Bone marrow (tissue), 2 donors: ENCODE data around the gene PLBD2.
A peak's percentile ranks its signal among the peaks of the same experiment; 100 is the strongest.

Source experiments
- DNase-seq, 2 donors: peaks; one replicate each; lab custom pipeline; 2025; lab: John Stamatoyannopoulos, UW

Gene PLBD2

GRCh38 chr12:113416091-113416754 lies 57.8 kb downstream of the PLBD2 start:
- peak; percentile 11 to 55 for DNase-seq

- no peak for DNase-seq
Measured at GRCh38 chr12:113418213-113418879, 60.0 kb downstream of the PLBD2 start.

- no peak for DNase-seq
Measured at GRCh38 chr12:113420996-113421595, 62.7 kb downstream of the PLBD2 start.

DNA sequence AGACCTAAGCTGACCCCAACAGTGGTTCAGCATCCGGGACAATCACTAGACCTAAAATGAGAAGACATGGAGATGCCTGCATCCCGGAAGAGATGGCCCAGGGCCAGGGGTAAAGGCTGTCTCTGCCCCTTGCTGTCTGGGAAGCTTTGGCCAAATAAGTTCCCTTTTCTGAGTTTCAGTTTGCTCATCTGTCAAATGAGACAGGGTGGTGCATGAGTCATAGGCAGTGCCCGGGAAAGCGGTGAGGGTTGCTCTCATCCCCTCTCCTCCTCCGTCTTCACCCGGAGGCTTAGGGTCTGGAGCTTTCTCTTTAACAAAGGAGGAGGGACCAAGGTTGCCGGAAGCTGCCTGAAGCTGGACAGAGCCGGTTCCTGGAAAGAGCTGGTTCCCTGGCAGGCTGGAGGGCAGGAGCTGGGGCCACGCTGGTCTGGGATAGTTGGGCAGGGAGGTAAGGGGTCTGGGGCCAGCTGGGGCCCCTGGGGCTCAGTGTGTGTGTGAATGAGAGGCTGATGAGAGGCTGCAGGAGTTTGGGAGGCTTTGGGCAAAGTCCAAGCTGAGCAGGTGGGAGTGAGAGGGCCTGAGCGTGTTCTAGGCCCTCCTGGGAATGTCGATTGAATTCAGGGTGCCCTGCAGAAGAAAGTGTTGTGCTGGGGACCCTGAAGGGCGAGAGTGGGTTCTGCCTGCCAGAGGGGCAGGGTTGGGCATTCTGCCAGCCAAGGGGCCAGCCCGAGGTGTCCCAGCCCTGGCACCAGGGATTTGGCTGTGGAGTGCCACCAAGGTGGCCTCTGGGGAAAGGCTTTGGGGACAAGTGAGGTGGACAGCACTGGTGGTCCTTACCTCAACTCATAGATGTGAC lies 63.9 kb downstream of the PLBD2 start, which contains the start of gene SDSL:
Gene SDSL (plus strand): TSS at position 351 of the 856 bp plus-strand sequence. CDS start 5,603 bp downstream, outside the sequence.
- DNase-seq: peak; percentile 39 to 94

DNA sequence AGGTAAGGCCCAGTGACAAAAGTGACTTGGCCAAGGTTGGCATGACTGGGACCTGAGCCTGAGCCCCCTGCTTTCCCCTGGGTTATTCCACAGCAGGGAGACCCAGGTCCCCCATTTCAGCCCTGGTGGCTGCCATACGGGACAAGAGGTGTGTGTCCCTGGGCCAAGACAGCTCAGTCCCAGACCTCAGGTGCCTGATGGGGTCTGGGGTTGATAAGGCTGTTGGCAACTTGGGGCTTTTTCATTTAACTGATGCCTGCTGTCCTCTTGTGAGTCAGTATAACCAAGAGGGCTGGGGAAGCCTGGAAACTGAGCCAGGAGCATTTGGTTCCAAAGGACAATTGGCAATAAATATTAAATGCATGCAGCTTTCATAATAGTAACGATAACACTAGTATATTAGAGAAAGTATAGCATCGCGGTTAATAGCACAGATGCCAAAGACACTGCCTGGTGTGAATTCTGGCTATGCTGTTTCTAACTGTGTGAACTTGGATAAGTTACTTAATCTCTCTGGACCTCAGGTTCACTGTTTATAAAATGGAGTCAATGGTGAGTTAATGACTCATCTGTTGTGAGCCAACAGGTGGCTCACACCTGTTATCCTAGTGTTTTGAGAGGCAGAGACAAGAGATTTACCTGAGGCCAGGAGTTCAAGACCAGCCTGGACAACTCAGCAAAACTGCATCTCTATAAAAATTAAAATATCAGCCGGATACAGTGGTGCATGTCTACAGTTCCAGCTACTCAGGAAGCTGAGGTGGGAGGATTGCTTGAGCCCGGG lies 64.7 kb downstream of the PLBD2 start:
- DNase-seq: no peak

GRCh38 chr12:113424456-113424855 lies 66.1 kb downstream of the PLBD2 start:
- DNase-seq: no peak

- peak; percentile 25 to 41 for DNase-seq
Measured at GRCh38 chr12:113424915-113425823, 66.8 kb downstream of the PLBD2 start.

DNA sequence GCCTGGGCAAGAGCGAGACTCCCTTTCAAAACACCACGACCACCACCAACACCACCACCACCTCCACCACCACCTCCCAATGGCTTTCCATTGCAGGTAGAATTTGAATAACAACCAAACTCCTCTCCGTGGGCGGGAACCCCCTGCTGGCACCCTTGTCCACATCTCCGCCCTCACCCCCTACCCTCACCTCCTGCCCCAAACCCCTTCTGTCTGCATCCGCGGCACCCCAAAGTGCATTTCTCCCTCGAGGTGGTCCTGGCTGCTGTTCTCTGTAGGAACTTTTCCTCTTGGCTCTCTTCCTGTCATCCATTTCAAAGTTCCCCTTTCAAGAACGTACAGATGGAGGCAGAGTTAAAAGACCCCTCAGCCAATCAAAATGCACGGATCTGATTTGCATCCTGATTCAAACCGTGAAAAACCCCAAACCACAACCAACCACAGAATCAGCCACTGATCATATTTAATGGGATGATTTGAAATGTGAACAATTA lies 67.6 kb downstream of the PLBD2 start:
- no peak for DNase-seq

DNA sequence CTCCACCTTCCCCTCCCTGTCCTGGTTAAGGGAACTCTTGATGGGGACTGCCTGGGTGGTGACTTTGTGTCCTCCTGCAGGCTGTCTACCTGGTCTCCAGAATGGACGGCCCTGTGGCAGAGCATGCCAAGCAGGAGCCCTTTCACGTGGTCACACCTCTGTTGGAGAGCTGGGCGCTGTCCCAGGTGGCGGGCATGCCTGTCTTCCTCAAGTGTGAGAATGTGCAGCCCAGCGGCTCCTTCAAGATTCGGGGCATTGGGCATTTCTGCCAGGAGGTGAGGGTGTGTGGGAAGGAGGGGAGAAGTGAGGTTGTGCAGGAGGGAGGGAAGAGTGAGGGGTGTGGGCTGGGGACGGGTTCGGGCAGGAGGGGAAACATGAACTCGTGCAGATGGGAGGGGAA lies 69.5 kb downstream of the PLBD2 start:
- DNase-seq: no peak

- DNase-seq: no peak
Measured at GRCh38 chr12:113428482-113428881, 70.1 kb downstream of the PLBD2 start.

- DNase-seq: no peak
Measured at GRCh38 chr12:113432986-113433385, 74.6 kb downstream of the PLBD2 start.

DNA sequence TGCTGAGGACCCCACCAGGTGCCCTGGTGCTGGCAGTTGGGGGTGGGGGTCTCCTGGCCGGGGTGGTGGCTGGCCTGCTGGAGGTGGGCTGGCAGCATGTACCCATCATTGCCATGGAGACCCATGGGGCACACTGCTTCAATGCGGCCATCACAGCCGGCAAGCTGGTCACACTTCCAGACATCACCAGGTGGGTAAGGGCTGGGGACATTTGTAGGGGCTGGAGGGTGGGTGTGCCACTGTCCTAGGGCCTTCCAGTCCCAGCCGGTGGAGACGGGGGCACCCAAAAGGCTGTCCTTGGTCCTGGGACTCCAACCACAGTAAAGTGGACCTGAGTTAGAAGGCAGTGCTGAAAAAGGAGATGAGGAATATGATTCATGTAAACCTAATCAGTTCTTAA lies 77.0 kb downstream of the PLBD2 start:
- DNase-seq: no peak

- no peak for DNase-seq
Measured at GRCh38 chr12:113436586-113436985, 78.2 kb downstream of the PLBD2 start.

DNA sequence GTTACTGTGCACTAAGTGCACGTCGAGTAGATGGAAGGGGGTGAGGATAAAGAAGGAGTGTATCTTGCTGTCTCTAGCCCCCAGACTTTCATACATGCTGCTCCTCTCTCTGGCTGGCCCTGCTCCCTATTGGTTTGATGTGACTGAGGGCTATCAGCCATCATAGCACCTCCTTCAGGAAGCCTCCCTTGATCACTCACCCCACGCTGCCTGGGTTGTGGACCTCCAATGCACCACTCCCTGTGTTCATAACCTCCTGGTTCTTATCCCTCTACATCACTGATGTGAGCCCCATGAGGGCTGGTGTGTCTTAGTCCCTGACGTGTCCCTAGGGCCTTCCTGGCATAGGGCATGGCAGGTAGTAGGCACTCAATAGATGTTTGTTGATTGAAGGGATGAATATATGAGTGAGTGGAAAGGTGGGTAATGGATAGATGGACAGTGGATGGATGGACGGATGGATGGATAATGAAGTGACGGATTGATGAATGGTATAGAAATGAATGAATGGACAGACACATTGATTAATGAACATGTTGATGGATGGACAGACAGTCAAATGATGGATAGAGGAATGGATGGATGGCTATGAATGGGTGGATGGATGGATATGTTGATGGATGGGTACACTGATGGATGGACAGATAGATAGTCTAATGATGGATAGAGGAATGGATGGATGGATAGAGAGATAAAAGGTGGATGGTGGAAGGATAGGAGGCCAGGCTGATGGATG lies 78.8 kb downstream of the PLBD2 start:
- no peak for DNase-seq

GRCh38 chr12:113437729-113438100 lies 79.3 kb downstream of the PLBD2 start:
- no peak for DNase-seq

DNA sequence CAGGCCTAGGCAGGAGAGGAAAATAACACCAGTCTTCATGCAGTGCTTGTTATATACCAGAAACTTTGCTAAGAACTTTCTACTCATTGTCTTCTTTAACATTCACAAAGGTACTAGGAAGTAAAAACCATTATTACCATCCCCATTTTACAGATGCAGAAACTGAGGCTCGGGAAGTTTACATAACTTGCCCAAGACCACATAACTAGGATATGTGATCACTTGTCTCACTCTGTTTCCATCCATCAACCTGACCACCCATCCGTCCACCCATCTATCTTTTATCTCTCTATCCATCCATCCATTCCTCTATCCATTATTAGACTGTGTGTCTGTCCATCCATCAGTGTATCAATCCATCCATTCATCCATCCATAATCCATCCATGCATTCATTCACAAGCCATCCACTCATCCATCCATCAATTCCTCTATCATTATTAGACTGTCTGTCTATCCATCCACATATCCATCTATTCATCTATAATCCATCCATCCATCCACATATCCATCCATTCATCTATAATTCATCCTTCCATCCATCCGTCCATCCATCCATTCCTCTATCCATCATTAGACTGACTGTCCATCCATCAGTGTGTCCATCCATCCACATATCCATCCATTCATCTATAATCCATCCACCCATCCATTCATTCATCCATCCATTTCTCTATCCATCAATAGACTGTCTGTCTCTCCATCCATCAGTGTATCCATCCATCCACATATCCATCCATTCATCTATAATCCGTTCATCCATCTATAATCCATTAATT lies 80.3 kb downstream of the PLBD2 start:
- DNase-seq: no peak

DNA sequence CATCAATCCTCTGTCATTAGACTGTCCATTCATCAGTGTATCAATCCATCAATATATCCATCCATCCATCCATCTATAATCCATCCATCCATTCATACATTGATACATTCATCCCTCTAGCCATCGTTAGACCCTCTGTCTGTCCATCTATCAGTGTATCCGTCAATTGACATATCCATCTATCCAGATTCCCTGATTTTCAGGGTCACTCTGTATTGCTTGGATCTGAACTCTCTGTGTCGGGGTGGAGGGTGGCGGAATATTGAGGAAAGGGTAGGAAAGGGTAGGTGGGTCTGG lies 80.9 kb downstream of the PLBD2 start:
- DNase-seq: no peak

DNA sequence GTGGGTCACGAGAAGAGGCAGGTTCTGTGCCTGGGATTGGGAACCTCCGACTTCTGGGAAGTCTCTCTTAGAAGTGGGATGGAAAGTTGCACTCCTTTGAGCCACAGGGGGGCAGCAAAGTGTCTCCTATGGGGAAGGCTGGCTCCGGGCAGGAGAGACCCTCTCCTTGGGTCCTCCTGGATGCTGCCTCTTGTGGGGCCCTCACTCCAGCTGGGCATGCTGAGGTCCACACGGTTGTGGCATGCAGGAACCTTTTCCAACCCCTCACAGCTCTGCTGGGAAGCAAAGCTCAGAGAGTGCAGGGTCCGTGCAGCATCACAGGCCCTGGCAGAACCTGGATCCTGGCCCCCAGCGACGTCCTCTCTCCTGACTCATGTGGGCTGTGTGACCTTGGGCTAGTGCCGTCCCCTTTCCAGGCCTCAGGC lies 81.2 kb downstream of the PLBD2 start:
- DNase-seq: no peak

GRCh38 chr12:113440336-113440735 lies 81.9 kb downstream of the PLBD2 start:
- DNase-seq: no peak
